ENCODE measurements around the gene NT5DC1. TPM values are rescaled to one million over a fixed set of nuclear protein-coding genes. Genes with fewer than 3 reads are reported as not detected.

NT5DC1 gene
- polyA plus RNA-seq, 1 donor from 2014 or later = 1.3 TPM

DNA sequence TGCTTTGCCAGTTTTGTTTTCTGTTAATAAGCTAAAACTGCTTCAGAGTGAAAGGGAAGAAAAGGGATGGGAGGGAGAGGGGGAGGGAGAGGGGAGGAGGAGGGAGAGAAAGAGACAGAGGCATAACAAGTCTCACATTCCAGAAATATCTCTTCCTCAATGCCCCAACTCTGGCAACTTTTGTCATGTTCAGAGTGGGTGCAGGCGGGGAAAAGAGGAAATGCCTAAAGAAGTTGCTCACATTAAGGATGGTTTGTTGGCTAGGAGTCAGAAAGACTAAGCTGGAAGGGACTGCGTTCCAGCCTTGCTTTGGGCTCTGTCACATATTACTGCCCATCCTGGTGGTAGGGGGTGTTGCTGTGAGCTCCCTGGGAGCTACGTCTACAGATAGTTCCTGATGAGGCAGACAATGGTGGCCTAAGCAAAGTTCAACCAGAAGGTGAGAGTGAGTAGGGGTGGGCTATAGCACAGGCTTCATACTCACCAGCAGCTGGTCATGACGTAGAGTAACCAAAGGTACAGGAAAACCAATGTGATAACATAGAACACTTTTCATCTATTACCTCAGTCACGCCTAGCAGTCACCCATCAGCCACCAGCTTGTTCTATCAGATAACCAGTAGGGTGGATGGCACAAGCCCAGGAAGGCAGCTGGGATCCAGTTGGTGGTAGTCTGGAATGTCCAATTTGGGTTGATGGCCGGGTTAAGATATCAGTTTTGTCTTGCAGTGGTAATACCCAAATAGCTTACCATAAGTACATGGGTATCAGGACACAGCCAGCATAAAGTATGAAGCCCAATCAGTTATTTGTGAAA lies 151.1 kb downstream of the NT5DC1 start:
- peaks cover 3% of the 10 kb centered on the region for H3F3A ChIP-seq (ENCODE audit: insufficient read depth, low read length, poor library complexity, severe bottlenecking)
- H4K20me1 ChIP-seq (ENCODE audit: insufficient read depth) = peaks cover 13% of the 10 kb centered on the region
- H3K4me2 ChIP-seq (ENCODE audit: low read length) = peak overlapping the region; percentile 99
- no peak overlapping the region for H2AFZ ChIP-seq (ENCODE audit: low read depth, low read length)
- H3K27ac ChIP-seq (ENCODE audit: low read length) = no peak overlapping the region
- H3K4me3 ChIP-seq (ENCODE audit: low read length) = peak overlapping the region; percentile 89
- peaks cover 77% of the 10 kb centered on the region for H3K79me2 ChIP-seq (replicated peaks; ENCODE audit: insufficient read depth, low read length)
- H3K9ac ChIP-seq (ENCODE audit: low read length) = peak overlapping the region; percentile 23
- H3K9me3 ChIP-seq (ENCODE audit: low read length) = no peaks in the 10 kb centered on the region
- H3K9me2 ChIP-seq (ENCODE audit: insufficient read depth, low read length) = no peaks in the 10 kb centered on the region
- peaks cover 6% of the 10 kb centered on the region for H3K36me3 ChIP-seq (ENCODE audit: insufficient read depth, low read length)
- TF ChIP-seq POLR2AphosphoS5 (IDR thresholded peaks at IDR 0.05) (no peak), MXI1 (conservative IDR thresholded peaks at IDR 0.05; ENCODE audit: poor library complexity, severe bottlenecking) (no peak)
- H3K27me3 ChIP-seq (ENCODE audit: insufficient read depth, low read depth, low read length) = no peaks in the 10 kb centered on the region

GRCh38 chr6:116253188-116253504 lies 152.5 kb downstream of the NT5DC1 start:
- Histone ChIP-seq H3K27ac (ENCODE audit: low read length) (peak overlapping the region; percentile 99), H3K36me3 (ENCODE audit: insufficient read depth, low read length) (peaks cover 4% of the 10 kb centered on the region), H3K27me3 (ENCODE audit: insufficient read depth, low read depth, low read length) (no peaks in the 10 kb centered on the region), H3F3A (ENCODE audit: insufficient read depth, low read length, poor library complexity, severe bottlenecking) (peaks cover 3% of the 10 kb centered on the region), H3K4me2 (ENCODE audit: low read length) (peak overlapping the region; percentile 99), H3K9me3 (ENCODE audit: low read length) (no peaks in the 10 kb centered on the region), H4K20me1 (ENCODE audit: insufficient read depth) (peaks cover 13% of the 10 kb centered on the region), H3K4me3 (ENCODE audit: low read length) (peak overlapping the region; percentile 89), H2AFZ (ENCODE audit: low read depth, low read length) (peak overlapping the region; percentile 75), H3K9me2 (ENCODE audit: insufficient read depth, low read length) (no peaks in the 10 kb centered on the region), H3K9ac (ENCODE audit: low read length) (peak overlapping the region; percentile 100), H3K79me2 (replicated peaks; ENCODE audit: insufficient read depth, low read length) (peaks cover 72% of the 10 kb centered on the region)
- TF ChIP-seq POLR2AphosphoS5 (IDR thresholded peaks at IDR 0.05) (no peak), EZH2 (IDR thresholded peaks at IDR 0.05; ENCODE audit: borderline replicate concordance, insufficient read depth, low read length, poor library complexity, severe bottlenecking) (no peak), EP300 (conservative IDR thresholded peaks at IDR 0.05; ENCODE audit: poor library complexity, severe bottlenecking) (no peak), SMC3 (conservative IDR thresholded peaks at IDR 0.05; ENCODE audit: poor library complexity) (no peak), RAD21 (conservative IDR thresholded peaks at IDR 0.05) (no peak), MXI1 (conservative IDR thresholded peaks at IDR 0.05; ENCODE audit: poor library complexity, severe bottlenecking) (no peak), TAF1 (IDR thresholded peaks at IDR 0.05; ENCODE audit: low read depth) (no peak)
- TF ChIP-seq, protein P1, sequence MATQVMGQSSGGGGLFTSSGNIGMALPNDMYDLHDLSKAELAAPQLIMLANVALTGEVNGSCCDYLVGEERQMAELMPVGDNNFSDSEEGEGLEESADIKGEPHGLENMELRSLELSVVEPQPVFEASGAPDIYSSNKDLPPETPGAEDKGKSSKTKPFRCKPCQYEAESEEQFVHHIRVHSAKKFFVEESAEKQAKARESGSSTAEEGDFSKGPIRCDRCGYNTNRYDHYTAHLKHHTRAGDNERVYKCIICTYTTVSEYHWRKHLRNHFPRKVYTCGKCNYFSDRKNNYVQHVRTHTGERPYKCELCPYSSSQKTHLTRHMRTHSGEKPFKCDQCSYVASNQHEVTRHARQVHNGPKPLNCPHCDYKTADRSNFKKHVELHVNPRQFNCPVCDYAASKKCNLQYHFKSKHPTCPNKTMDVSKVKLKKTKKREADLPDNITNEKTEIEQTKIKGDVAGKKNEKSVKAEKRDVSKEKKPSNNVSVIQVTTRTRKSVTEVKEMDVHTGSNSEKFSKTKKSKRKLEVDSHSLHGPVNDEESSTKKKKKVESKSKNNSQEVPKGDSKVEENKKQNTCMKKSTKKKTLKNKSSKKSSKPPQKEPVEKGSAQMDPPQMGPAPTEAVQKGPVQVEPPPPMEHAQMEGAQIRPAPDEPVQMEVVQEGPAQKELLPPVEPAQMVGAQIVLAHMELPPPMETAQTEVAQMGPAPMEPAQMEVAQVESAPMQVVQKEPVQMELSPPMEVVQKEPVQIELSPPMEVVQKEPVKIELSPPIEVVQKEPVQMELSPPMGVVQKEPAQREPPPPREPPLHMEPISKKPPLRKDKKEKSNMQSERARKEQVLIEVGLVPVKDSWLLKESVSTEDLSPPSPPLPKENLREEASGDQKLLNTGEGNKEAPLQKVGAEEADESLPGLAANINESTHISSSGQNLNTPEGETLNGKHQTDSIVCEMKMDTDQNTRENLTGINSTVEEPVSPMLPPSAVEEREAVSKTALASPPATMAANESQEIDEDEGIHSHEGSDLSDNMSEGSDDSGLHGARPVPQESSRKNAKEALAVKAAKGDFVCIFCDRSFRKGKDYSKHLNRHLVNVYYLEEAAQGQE (IDR thresholded peaks at IDR 0.05; ENCODE audit: borderline replicate concordance) = no peak
- TF ChIP-seq, protein P2, sequence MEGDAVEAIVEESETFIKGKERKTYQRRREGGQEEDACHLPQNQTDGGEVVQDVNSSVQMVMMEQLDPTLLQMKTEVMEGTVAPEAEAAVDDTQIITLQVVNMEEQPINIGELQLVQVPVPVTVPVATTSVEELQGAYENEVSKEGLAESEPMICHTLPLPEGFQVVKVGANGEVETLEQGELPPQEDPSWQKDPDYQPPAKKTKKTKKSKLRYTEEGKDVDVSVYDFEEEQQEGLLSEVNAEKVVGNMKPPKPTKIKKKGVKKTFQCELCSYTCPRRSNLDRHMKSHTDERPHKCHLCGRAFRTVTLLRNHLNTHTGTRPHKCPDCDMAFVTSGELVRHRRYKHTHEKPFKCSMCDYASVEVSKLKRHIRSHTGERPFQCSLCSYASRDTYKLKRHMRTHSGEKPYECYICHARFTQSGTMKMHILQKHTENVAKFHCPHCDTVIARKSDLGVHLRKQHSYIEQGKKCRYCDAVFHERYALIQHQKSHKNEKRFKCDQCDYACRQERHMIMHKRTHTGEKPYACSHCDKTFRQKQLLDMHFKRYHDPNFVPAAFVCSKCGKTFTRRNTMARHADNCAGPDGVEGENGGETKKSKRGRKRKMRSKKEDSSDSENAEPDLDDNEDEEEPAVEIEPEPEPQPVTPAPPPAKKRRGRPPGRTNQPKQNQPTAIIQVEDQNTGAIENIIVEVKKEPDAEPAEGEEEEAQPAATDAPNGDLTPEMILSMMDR (IDR thresholded peaks at IDR 0.05; ENCODE audit: poor library complexity, severe bottlenecking) = no peak
